GM19467 (cell line): ENCODE results near the gene EMC9.

Experiments used
- ATAC-seq: cut with Tn5 transposase; IDR thresholded peaks from one replicate; pipeline ENCODE4 v1.9.1; 2021; ENCODE audit warnings: mild to moderate bottlenecking, moderate library complexity; ENCODE audit not compliant: unreplicated experiment

The EMC9 gene

DNA sequence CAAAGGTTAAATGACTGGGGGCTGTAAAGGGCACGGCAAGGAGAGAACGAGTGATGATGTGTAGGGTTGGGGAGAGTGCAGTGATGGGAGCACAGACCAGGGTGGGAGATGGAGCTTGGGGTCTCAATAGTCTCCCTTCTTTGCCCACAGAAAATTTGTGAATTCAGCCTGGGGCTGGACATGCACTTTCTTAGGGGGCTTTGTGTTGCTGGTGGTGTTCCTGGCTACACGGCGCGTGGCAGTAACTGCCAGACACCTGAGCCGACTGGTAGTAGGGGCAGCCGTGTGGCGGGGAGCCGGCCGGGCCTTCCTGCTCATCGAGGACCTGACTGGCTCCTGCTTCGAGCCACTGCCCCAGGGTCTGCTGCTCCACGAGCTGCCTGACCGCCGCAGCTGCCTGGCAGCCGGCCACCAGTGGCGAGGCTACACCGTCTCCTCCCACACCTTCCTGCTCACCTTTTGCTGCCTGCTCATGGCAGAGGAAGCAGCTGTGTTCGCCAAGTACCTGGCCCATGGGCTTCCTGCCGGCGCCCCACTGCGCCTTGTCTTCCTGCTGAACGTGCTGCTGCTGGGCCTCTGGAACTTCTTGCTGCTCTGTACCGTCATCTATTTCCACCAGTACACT is 9.2 kb downstream of the EMC9 start:
- ATAC-seq: no peak

DNA sequence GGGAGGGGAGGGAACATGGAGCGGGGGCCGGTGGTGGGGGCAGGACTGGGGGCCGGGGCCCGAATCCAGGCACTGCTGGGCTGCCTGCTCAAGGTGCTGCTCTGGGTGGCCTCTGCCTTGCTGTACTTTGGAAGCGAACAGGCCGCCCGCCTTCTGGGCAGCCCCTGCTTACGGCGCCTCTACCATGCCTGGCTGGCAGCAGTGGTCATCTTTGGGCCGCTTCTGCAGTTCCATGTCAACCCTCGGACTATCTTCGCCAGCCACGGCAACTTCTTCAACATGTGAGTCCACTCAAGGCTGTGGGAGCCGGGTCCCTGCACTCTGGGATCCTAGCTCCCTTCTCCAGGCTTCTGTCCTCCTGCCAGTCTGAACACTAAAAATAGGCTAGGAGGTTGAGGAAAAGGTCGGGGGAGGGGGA is 9.8 kb downstream of the EMC9 start:
- ATAC-seq: no peak

DNA sequence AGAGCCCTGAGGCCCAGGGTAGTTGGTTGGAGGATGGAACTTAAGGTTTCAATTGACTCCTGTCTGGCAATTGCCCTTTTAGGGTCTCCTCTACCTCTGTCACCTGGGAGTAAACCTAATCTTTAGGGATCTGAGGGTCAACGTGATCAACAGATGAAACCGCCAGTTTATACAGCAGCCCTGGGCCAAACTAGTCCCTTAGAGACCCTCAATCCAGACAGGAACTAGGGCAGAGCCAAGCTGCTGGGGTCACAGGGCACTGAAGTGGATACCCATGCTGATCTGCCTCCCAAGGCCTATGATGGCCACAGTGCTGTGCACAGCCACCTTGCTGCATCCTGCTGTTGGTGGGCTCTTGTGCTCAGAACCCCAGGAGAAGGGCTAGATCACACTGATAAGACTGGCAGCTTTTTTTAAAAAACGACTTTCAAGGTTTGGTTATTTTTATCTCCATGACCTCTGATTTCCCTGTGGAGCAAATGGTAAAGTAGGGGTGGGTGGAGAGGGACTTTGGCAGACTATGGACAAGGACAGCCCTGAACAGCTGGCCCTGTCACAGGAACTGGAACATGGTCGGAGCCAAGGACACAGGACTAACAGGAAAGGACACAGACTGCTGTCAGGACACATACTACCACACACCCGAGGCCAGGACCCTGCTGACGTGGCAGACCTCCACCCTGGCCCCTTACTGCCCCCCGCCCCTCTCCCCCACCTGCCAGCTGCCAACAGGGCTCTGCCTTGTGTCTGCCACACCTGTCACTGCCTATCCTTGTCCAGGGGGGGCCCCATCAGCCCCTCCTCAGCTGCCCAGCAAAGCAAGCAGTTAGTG is 10.5 kb downstream of the EMC9 start:
- no peak for ATAC-seq

DNA sequence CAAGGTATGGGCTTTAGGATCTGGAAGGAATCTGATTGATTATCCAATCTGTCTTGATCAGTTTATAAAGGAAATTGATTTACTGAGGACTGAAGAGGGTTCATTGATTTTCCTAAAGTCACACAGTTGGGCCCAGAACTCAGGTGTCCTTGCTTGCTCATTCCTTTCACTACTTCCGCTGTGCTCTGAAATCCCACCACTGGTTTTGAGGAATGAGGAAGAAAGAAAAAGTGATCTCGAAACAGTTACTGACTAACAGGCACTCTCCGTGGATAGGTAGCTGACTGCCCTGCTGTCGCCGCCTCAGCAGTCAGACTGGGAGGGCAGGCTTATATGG is 11.0 kb downstream of the EMC9 start, which contains the start of gene FITM1:
Gene FITM1 (plus strand): TSS at position 280 of the 337 bp plus-strand sequence. CDS start 905 bp downstream, outside the sequence.
- ATAC-seq: no peak

DNA sequence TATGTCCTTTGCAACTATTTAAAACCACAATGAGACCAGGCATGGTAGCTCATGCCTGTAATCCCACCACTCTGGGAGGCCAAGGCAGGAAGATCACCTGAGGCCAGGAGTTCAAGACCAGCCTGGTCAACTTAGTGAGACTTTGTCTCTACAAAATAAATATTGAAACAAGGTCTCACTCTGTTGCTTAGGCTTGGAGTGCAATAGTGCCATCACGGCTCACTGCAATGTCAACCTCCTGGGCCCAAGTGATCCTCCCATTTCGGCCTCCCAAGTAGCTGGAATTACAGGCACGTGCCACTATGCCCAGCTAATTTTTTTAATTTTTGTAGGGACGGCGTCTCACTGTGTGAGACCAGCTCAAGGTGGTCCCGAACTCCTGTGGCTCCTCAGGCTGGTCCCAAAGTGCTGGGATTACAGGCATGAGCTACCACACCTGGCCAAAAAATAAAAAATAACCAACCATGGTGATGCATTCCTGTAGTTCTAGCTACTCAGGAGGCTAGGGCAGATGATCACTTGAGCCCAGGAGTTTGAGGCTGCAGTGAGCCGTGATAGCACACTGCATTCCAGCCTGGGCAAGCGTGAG is 11.9 kb downstream of the EMC9 start:
- ATAC-seq: no peak

DNA sequence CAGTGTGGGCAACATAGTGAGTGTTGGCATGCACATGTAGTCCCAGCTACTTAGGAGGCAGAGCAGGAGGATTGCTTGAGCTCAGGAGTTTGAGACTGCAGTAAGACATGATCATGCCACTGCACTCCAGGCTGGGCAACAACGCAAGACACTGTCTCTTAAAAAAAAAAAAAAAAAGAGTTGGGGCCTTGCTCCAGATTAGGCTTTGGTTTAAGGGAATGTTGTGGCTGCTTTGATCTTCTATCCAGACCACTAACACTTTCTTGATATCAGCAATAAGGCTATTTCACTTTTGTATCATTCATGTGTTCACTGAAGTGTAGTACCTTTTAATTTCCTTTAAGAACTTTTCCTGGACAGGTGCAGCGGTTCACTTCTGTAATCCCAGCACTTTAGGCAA is 13.7 kb downstream of the EMC9 start:
- ATAC-seq: no peak

DNA sequence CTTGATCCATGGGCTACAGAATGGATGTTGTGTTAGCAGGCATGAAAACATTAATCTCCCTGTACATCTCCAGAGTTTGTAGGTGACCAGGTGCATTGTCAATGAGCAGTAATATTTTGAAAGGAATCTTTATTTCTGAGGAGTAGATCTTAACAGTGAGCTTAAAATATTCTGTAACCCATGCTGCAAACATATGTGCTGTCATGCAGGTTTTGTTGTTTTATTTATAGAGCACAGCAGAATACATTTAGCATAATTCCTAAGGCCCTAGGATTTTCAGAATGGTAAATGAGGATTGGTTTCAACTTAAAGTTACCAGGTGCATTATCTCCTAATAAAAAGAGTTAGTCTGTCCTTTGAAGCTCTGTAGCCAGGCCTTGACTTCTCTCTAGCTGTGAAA is 14.5 kb downstream of the EMC9 start:
- ATAC-seq: no peak

DNA sequence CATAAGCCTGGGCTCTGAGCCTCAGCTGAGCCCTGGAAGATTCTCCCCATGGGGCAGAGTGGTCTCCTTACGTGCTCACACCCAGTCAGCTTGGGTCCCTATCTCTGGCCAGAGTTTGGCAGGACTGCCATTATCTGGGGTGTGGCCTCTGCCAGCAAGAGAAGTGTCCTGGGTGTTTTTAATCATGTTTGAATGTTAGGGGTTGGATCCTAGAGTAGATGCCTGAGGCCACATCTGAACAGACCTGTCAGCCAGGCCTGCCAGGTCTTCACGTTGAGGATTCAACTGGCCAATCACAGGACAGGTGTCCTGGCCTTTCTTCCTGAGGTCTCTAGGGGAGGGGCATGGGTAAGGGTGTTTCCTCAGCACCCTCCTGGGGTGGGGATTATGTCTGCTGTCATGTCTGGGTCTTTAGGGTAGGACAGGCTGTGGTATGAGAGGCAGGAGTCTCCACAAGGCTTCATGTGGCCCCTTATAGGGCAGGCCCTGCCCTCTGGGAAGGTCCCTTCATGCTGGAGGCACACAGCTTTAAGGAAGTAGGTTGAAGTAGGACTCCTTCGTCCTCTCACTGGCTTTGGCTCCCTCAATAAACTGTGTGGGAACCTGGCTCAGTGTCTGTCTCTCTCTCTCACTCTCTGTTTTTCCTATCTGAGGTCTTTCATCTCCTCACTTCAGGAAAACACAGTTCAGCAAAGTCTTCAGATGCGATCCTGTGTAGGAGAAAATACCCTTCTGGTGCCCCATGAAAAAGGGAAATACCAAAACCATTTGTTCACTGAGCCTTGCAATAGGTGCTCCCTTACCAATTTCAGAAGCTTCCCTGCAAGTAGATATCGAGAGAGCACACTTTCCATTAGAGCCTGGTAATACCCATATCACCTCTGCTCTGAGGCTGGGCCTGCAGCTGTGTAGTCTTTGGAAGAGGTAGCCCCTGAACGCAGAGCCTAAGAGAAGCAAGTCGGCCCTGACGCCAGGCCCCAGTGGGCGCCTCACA is 17.7 kb downstream of the EMC9 start:
- no peak for ATAC-seq

DNA sequence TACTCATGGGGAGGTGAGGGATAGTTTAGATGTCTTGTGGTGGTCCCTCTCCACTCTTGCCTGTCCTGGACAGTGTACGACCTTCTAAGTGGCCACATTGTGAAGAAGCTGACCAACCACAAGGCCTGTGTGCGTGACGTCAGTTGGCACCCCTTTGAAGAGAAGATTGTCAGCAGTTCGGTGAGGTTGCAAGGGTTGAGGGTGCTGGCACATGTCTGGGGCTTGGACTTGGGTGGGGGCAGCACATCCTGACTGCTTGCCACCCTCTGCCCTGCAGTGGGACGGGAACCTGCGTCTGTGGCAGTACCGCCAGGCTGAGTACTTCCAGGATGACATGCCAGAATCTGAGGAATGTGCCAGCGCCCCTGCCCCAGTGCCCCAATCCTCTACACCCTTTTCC is 18.5 kb downstream of the EMC9 start:
- ATAC-seq: no peak

DNA sequence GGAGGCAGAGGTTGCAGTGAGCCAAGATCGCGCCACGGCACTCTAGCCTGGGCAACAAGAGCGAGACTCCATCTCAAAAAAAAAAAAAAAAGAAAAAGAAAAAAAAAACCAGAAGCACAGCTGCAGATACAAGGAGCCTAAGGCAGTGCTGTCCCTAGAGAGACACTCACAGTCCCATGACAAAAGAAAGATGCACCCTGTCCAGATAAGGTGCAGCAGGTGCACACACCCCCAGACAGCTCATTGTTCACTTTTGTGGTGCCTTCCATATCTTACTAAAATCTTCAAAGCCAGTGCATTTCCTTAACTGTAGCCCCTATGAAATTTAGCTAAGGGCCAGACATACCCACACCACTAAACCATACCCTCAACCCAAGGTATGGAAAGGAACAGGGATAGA is 19.0 kb downstream of the EMC9 start:
- ATAC-seq: no peak

DNA sequence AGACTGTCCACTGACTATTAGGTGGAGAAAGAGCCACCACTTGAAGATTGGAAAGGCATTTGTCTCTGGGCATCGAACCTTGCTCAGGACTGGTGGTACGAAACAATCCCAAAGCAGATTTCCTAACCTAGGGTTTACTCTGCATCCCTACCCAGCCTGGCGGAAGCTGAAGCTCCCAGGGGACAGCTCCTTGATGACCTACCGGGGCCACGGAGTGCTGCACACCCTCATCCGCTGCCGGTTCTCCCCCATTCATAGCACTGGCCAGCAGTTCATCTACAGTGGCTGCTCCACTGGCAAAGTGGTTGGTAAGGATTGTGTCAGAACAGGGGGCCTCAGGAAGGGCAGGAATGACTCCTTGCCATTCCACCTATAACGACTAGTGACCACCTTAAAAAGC is 20.2 kb downstream of the EMC9 start:
- ATAC-seq: no peak

DNA sequence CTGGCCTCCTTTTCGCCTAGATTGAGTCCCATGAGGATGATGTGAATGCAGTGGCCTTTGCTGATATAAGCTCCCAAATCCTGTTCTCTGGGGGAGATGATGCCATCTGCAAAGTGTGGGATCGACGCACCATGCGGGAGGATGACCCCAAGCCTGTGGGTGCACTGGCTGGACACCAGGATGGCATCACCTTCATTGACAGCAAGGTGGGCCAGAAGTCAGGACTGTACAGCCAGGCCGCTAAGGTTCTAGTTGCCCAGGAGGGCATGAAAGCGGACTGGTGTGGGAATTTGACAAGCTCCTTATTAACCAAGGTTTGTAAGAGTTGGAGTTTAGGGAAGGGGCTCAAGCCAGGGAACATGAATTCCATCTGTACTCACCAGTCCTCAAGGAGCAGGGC is 21.7 kb downstream of the EMC9 start:
- no peak for ATAC-seq

DNA sequence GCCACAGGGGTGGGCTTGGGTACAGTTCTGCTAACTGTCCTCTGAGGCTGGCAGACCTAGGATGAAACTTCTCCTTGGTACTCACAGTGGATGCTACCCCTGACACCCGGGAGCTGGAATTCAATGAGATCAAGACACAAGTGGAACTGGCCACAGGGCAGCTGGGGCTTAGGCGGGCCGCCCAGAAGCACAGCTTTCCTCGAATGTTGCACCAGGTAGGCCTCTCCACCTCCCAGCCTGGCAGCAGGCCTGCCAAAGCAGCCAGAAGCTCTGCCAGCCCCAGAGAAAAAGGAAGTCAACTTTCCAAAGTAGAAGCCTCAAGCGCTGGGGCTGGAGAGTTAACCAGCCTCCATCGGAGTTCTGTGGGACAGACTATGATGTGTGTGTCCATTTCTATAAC is 24.2 kb downstream of the EMC9 start:
- no peak for ATAC-seq

DNA sequence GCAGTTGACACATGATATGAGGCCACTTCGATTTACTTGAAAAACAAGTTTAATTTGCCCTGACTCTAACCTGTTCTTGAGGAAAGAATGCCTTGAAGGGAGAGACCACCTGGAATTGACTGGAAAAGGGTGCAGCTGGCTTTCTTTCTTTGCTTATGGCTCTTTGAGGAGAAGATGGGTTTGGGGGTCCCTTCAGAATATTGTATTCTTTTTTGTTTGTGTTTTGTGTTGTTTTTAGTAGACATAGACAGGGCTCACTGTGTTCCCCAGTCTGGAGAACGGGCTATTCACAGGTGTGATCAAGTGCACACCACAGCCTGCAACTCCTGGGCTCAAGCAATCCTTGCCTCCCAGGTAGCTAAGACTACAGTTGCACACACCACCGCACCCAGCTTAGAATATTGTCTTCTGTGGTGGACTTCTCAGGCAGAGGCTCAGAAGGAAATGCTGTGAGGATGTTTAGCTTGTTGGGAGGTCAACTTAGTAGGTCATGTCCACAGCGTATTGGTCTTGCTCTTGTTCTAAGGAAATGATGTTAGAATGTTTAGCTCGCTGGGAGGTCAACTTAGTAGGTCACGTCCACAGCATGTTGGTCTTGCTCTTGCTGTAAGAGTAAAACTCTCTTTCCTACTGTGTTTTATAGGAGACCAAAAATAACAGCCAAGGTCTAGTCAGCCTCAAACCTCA is 25.1 kb downstream of the EMC9 start:
- no peak for ATAC-seq

DNA sequence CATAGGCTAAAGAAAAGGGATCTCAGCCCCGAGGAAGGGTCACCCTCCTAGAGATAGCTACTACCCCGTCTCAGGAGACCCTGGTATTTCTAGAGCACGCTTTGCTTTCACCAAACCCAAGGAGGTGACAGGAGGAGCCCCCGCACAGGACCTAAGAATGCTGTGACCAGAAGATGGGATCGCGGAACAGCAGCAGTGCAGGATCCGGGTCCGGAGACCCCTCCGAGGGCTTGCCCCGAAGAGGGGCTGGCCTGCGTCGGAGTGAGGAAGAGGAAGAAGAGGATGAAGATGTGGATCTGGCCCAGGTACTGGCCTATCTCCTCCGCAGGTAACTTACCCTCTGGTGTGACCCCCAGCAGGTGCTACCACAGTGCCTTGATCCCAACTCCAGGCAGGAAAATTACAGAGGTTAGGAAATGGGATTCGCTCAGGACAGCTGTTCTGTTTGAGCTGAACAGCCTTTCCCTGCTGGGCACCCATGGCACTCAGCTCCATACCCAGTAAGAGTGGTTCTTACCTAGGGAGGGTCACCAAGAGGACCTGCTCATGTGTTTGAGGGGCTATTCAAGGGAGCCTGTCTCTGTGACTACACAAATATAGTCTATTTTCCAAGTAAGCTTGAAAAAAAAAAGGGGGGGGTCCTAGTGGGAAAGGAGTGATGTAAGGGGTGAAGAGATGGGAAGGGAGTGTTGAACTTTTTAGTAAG is 25.8 kb downstream of the EMC9 start:
- ATAC-seq: no peak

DNA sequence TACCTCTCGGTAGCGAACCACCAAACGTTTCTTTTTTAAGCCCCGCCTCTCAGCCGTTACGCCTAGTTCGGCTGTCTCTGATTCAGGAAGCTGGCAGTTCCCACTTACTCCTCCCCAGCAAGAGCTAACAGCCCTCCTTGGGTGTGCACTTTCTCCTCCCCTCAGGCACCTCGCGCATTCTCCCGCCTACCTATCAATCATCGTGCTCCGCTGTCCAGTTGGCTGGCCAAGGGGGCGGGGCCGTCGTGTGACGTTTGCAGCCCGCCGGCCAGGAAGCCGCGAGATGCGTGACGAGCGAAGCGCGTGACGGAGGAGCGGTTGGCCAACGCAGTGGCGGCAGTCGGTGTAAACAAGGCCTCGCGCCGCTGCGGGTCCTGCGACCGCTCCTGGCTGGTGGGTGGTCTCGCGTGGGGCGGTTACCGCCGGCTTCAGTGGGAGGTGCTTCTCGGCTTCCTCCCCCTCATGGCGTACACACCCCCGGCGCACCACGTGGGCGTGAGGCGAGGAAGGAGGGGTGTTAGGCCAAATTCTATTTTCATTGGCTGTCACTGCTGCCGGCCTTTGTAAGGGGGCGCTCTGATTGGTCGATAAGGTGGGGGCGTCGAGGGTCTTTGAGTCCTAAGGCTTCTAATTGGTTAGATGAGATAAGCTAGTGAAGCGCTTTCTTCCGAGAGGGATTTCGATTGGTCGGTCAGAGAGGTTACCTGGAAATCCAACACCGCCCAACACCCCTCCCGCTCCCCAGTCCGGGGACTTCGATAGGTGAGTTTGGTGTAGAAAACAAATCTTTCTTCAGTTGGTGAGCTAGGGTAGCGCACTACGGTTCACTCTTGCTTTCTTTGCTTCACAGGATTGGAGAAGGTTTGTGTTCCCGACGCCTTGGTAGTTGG is 26.6 kb downstream of the EMC9 start, which contains the start of the genes DCAF11 and NRL:
Gene DCAF11 (plus strand): TSS at position 246 of the 890 bp plus-strand sequence. CDS start 818 bp downstream, outside the sequence.
Gene NRL (minus strand): TSS at position 418 of the 890 bp plus-strand sequence. CDS start 32,101 bp downstream, outside the sequence.
- peak; percentile 77 for ATAC-seq

DNA sequence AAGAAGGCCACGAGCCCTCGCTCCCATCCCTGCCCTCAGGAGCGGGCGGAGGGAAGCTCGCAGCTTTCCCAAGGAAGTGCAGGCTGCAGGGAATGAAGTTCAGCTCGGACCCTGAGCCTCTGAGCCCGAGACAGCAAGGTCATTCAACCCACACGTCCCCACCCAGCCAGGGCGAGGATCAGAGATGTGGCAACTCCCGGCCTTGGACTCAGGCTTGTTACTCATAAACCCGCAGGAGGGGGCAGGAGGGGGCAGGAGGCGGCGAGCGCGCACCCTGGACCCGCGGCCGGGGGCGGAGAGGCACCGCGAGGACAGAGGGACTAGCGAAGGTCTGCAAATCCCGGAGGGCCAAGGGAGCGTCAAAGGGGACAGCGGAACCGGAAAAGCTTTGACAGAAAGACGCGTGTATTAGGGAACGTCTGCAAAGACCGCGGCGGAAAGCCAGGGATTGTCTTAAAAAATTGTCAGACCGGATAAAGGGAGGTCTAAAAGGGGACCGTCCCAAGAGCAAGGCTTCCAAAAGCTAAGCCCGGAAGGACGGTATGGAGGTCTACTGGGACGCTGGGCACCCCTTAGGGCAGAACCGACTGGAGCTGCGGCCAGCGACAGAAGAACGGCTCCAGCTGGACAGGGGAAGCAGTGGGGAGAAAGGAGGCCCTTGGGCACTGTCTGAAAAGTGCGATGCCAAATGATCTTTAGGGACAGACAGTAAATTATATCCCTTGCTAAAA is 27.4 kb downstream of the EMC9 start:
- ATAC-seq: peak; percentile 35

DNA sequence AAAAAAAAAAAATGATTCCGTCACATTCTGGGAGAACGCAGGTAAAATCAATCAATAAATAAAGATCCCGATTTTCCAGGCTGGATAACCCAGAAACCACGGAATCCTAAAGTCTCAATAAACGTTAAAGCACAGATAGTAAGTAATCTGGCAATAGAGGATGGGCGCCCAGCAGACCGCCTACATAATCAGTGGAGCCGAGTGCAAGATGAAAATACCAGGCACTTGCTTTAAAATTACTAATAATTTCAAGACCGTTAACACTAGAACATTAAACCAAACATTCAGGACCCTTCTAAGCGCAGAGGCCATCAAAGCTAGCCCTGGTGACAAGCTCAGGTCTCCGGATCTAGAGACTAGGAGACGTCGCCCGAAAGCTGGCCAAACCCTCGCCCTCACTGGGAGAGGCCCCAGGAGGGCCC is 28.0 kb downstream of the EMC9 start:
- ATAC-seq: no peak
